H9 (cell line): ENCODE data around the gene ENOSF1. TPM values are rescaled to one million over a fixed set of nuclear protein-coding genes. Genes with fewer than 3 reads are reported as not detected.
A peak's percentile ranks its signal among the peaks of the same experiment; 100 is the strongest.

Experiments
- DNase-seq: peaks from one replicate; pipeline ENCODE4 v3.0.0-alpha.2; 2017
- H2AFZ ChIP-seq: one replicate; pipeline ENCODE4 v1.6.1; 2013; ENCODE audit warnings: mild to moderate bottlenecking, low read length, control low read depth, moderate library complexity
- H2AK5ac ChIP-seq: 2 replicates; pipeline ENCODE4 v1.6.1; 2013; ENCODE audit warnings: low read length, control low read depth, mixed read lengths; ENCODE audit not compliant: insufficient read length
- H2BK120ac ChIP-seq: one replicate; pipeline ENCODE4 v1.6.1; 2013; ENCODE audit warnings: low read depth, mild to moderate bottlenecking, low read length, control low read depth, inconsistent platforms; ENCODE audit not compliant: poor library complexity, severe bottlenecking
- H2BK12ac ChIP-seq: 2 replicates; pipeline ENCODE4 v1.6.1; 2013; ENCODE audit warnings: low read length, control low read depth, mixed read lengths, low read depth; ENCODE audit not compliant: insufficient read length
- H2BK15ac ChIP-seq: 2 replicates; pipeline ENCODE4 v1.6.1; 2013; ENCODE audit warnings: low read depth, low read length, control low read depth
- H2BK20ac ChIP-seq: one replicate; pipeline ENCODE4 v1.6.1; 2013; ENCODE audit warnings: low read depth, mild to moderate bottlenecking, low read length, control low read depth, inconsistent platforms; ENCODE audit not compliant: poor library complexity, severe bottlenecking
- H2BK5ac ChIP-seq: 2 replicates; pipeline ENCODE4 v1.6.1; 2013; ENCODE audit warnings: low read length, control low read depth, mixed read lengths; ENCODE audit not compliant: insufficient read length
- H3K14ac ChIP-seq: 2 replicates; pipeline ENCODE4 v1.6.1; 2013; ENCODE audit warnings: low read length, control low read depth; ENCODE audit not compliant: insufficient read depth
- H3K18ac ChIP-seq: 2 replicates; pipeline ENCODE4 v1.6.1; 2013; ENCODE audit warnings: low read depth, mild to moderate bottlenecking, mixed read lengths, low read length, control low read depth; ENCODE audit not compliant: insufficient read length
- H3K23ac ChIP-seq: 2 replicates; pipeline ENCODE4 v1.6.1; 2013; ENCODE audit warnings: low read length, control low read depth, mixed read lengths, low read depth; ENCODE audit not compliant: insufficient read length
- H3K23me2 ChIP-seq: 2 replicates; pipeline ENCODE4 v1.6.1; 2013; ENCODE audit warnings: low read depth, mild to moderate bottlenecking, mixed read lengths, low read length, control low read depth; ENCODE audit not compliant: insufficient read length, poor library complexity, severe bottlenecking
- H3K27ac ChIP-seq: 2 replicates; pipeline ENCODE4 v1.5.1; 2013; ENCODE audit warnings: low read length, control low read depth, mixed read lengths, low read depth; ENCODE audit not compliant: insufficient read length
- H3K27me3 ChIP-seq: 2 replicates; pipeline ENCODE4 v1.6.1; 2013; ENCODE audit warnings: low read length, control low read depth, inconsistent platforms; ENCODE audit not compliant: insufficient read depth
- H3K4ac ChIP-seq: 2 replicates; pipeline ENCODE4 v1.6.1; 2013; ENCODE audit warnings: low read depth, mild to moderate bottlenecking, control low read depth, inconsistent platforms, low read length, moderate library complexity
- H3K4me1 ChIP-seq: 2 replicates; pipeline ENCODE4 v1.6.1; 2013; ENCODE audit warnings: low read length, control low read depth, inconsistent platforms; ENCODE audit not compliant: insufficient read depth
- H3K4me2 ChIP-seq: 2 replicates; pipeline ENCODE4 v1.6.1; 2013; ENCODE audit warnings: low read length, control low read depth, mixed read lengths; ENCODE audit not compliant: insufficient read length, insufficient read depth
- H3K56ac ChIP-seq: 2 replicates; pipeline ENCODE4 v1.6.1; 2013; ENCODE audit warnings: low read depth, mild to moderate bottlenecking, mixed read lengths, low read length, control low read depth; ENCODE audit not compliant: insufficient read length
- H3K79me1 ChIP-seq: 2 replicates; pipeline ENCODE4 v1.6.1; 2013; ENCODE audit warnings: low read depth, mild to moderate bottlenecking, moderate library complexity, low read length, control low read depth, inconsistent platforms; ENCODE audit not compliant: insufficient read depth, poor library complexity, severe bottlenecking
- H3K79me2 ChIP-seq: 2 replicates; pipeline ENCODE4 v1.6.1; 2013; ENCODE audit warnings: low read length, control low read depth, inconsistent platforms; ENCODE audit not compliant: insufficient read depth
- H3K9ac ChIP-seq: 2 replicates; pipeline ENCODE4 v1.6.1; 2013; ENCODE audit warnings: low read length, control low read depth, mixed read lengths; ENCODE audit not compliant: insufficient read length; ENCODE audit errors: extremely low read depth
- H3K9me3 ChIP-seq: one replicate; pipeline ENCODE4 v1.6.1; 2013; ENCODE audit warnings: low read depth, low read length, inconsistent platforms; ENCODE audit not compliant: control insufficient read depth
- H3T11ph ChIP-seq: one replicate; pipeline ENCODE4 v1.6.1; 2013; ENCODE audit warnings: mild to moderate bottlenecking, low read length, control low read depth, inconsistent platforms
- H4K20me1 ChIP-seq: one replicate; pipeline ENCODE4 v1.6.1; 2013; ENCODE audit not compliant: control insufficient read depth, insufficient read length, insufficient read depth
- H4K5ac ChIP-seq: 2 replicates; pipeline ENCODE4 v1.6.1; 2013; ENCODE audit warnings: low read depth, mild to moderate bottlenecking, mixed read lengths, low read length, control low read depth; ENCODE audit not compliant: insufficient read length
- H4K8ac ChIP-seq: replicated peaks from 2 replicates; pipeline ENCODE4 v1.6.1; 2013; ENCODE audit warnings: low read length, control low read depth, mixed read lengths, low read depth; ENCODE audit not compliant: insufficient read length
- H4K91ac ChIP-seq: 2 replicates; pipeline ENCODE4 v1.6.1; 2013; ENCODE audit warnings: low read depth, mild to moderate bottlenecking, moderate library complexity, mixed read lengths, low read length, control low read depth; ENCODE audit not compliant: insufficient read length
- H3K27ac Mint-ChIP-seq, 3 experiments: 2 replicates in 2 of 3; 3 replicates in 1 of 3; pipeline ENCODE4 v1.8.0; 2020 to 2021; ENCODE audit warnings: mixed read lengths in 3 of 3, mild to moderate bottlenecking in 1 of 3, moderate library complexity in 1 of 3
- H3K27me3 Mint-ChIP-seq: 2 replicates; pipeline ENCODE4 v1.8.0; 2021; ENCODE audit warnings: low read depth, mild to moderate bottlenecking, moderate library complexity, mixed read lengths
- H3K36me3 Mint-ChIP-seq, 3 experiments: 2 replicates in 2 of 3; 3 replicates in 1 of 3; pipeline ENCODE4 v1.8.0; 2020 to 2021; ENCODE audit warnings: low read depth in 3 of 3, mixed read lengths in 3 of 3; ENCODE audit not compliant: insufficient read depth in 1 of 3
- H3K4me1 Mint-ChIP-seq, 2 experiments: 2 replicates each; pipeline ENCODE4 v1.8.0; 2020; ENCODE audit warnings: mixed read lengths in 2 of 2
- H3K4me3 Mint-ChIP-seq, 2 experiments: 2 replicates in 1 of 2; 3 replicates in 1 of 2; pipeline ENCODE4 v1.8.0; 2020 to 2021; ENCODE audit warnings: mild to moderate bottlenecking in 2 of 2, mixed read lengths in 2 of 2, moderate library complexity in 1 of 2
- H3K9me3 Mint-ChIP-seq, 2 experiments: 2 replicates in 1 of 2; 3 replicates in 1 of 2; pipeline ENCODE4 v1.8.0; 2020; ENCODE audit warnings: mild to moderate bottlenecking in 2 of 2, mixed read lengths in 2 of 2, moderate library complexity in 1 of 2
- WGBS: extraction: QIAGEN DNeasy Blood & Tissue Kit; methylation state at CpG from one replicate; pipeline ENCODE4 v1.1.7; 2013; ENCODE audit warnings: missing lambda C conversion rate, low lambda C conversion rate, mixed read lengths; ENCODE audit not compliant: insufficient read length; ENCODE audit errors: extremely low coverage; 5-methylcytosine and 5-hydroxymethylcytosine counted together
- total RNA-seq: library from RNA; stranded (reverse); gene quantifications from 2 replicates; pipeline ENCODE4 v1.2.1, GENCODE V29; 2021
- TF ChIP-seq, protein P1 (sequence below): fragments of 200-600 bp; sonication (generic); conservative IDR thresholded peaks from 3 replicates; pipeline ENCODE4 v1.8.0; 2021; ENCODE audit warnings: antibody characterized with exemption, mild to moderate bottlenecking

Gene ENOSF1
- total RNA-seq, 1 experiment from 2014 or later = 40.3 TPM

DNA sequence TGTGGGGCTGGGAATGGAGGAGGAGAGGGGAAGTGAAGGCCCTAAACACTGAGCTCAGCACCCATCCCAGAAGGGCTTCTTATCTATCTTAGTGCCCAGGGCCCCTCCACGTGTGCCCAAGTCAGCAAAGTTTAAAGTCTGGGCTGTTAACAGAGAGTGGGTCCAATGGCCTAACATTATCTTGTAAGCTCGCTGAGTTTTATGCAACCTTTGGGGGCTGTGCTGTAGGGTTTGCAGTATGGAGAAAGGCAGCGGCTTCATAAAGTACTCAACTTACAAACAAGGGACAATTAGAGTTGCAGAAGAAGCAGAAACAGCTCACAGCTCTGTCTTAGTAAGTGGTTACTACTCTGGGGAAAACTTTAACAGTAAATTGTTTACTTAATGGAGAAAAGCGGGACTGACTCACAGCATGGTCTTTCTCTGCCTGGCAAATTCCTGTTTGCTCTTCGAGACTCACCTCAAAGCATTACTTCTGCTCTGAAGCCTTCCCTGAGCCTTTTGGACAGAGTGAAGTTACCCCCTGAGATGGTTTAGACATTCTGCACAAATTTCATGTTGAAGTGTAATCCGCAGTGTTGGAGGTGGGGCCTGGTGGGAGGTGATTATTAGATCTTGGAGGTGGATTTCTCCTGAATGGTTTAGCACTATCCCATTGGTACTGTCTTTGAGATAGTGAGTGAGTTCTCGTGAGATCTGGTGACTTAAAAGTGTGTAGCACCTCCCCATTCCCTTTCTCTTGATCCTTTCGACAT, 9.0 kb downstream of the ENOSF1 start:
- Mint-ChIP-seq H3K27ac (peak overlapping the region in 1 of 3 experiments; percentile 60; a peak in 2 of 7 replicates), H3K9me3 (no peaks in the 10 kb centered on the region), H3K4me1 (no peaks in the 10 kb centered on the region), H3K27me3 (no peaks in the 10 kb centered on the region), H3K36me3 (peaks cover 10 to 53% (median 36%) of the 10 kb centered on the region in 3 experiments; a peak in 6 of 7 replicates), H3K4me3 (no peak overlapping the region; a peak in 1 of 5 replicates)
- Histone ChIP-seq H2AK5ac (no peak overlapping the region), H2AFZ (no peak overlapping the region), H4K20me1 (no peaks in the 10 kb centered on the region), H3K4me2 (no peak overlapping the region), H2BK120ac (no peak overlapping the region), H2BK20ac (no peak overlapping the region), H2BK12ac (no peak overlapping the region), H4K5ac (no peak overlapping the region), H3K9me3 (no peaks in the 10 kb centered on the region), H3K23me2 (no peaks in the 10 kb centered on the region), H3K9ac (no peak overlapping the region), H3K18ac (no peak overlapping the region), H4K91ac (no peak overlapping the region), H3K4me1 (no peaks in the 10 kb centered on the region), H3K4ac (no peak overlapping the region), H2BK5ac (no peak overlapping the region), H3K27ac (no peak overlapping the region), H4K8ac (no peak overlapping the region), H3K56ac (no peak overlapping the region), H3T11ph (no peak overlapping the region), H3K27me3 (no peaks in the 10 kb centered on the region), H3K79me2 (no peaks in the 10 kb centered on the region; the same call in 1 of the 2 replicates), H2BK15ac (no peak overlapping the region), H3K14ac (no peak overlapping the region), H3K79me1 (no peaks in the 10 kb centered on the region), H3K23ac (no peak overlapping the region)
- DNase-seq = no peak
- no CpG with 5 or more reads among the region's 8 CpGs for WGBS
- TF ChIP-seq, protein P1, sequence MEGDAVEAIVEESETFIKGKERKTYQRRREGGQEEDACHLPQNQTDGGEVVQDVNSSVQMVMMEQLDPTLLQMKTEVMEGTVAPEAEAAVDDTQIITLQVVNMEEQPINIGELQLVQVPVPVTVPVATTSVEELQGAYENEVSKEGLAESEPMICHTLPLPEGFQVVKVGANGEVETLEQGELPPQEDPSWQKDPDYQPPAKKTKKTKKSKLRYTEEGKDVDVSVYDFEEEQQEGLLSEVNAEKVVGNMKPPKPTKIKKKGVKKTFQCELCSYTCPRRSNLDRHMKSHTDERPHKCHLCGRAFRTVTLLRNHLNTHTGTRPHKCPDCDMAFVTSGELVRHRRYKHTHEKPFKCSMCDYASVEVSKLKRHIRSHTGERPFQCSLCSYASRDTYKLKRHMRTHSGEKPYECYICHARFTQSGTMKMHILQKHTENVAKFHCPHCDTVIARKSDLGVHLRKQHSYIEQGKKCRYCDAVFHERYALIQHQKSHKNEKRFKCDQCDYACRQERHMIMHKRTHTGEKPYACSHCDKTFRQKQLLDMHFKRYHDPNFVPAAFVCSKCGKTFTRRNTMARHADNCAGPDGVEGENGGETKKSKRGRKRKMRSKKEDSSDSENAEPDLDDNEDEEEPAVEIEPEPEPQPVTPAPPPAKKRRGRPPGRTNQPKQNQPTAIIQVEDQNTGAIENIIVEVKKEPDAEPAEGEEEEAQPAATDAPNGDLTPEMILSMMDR = no peak
